ENCODE data around the gene CFAP65.

- TF ChIP-seq CTCF (IDR thresholded peaks at IDR 0.05) (no peak), POLR2A (IDR thresholded peaks at IDR 0.05) (no peak)
These were observed 23.9 kb downstream of the CFAP65 start for GRCh38 chr2:219017201-219017931.
